GM10248 (cell line): ENCODE data around the gene SLC6A8.
"Not testable (repeated sequence)": the region's sequence is repeated elsewhere in the genome, so short reads cannot be mapped to it uniquely, and the experiment has no call there.

Source experiments
- CTCF ChIA-PET: fragments of 300-600 bp; sonication (Branson Sonifier 250); formaldehyde crosslinking; extraction: SDS; loops from one replicate; lab custom pipeline; 2021; ENCODE audit warnings: antibody characterized with exemption; lab: Yijun Ruan, JAX
- POLR2A ChIA-PET: fragments of 350-650 bp; sonication (Branson Sonifier 250); formaldehyde crosslinking; extraction: SDS; loops from one replicate; lab custom pipeline; 2020; ENCODE audit warnings: antibody characterized with exemption; lab: Yijun Ruan, JAX
- DNase-seq: peaks from one replicate; pipeline ENCODE4 v3.0.0; 2012; ENCODE audit errors: extremely low spot score
- CTCF ChIP-seq: IDR thresholded peaks from 2 replicates; pipeline ENCODE4 v1.5.1; 2012; ENCODE audit warnings: mild to moderate bottlenecking, low read depth; ENCODE audit errors: extremely low read depth, missing control alignments, control extremely low read depth

The SLC6A8 gene

GRCh38 chrX:153671589-153672530 is 15.9 kb upstream of the SLC6A8 start:
- CTCF ChIA-PET, result interaction anchor here (1.3 to 2.2 kb wide), 4 partner anchors 15 to 730 kb away, joined by 4 to 7 read pairs (median 6); partner anchors contain the start of gene SLC6A8
- TF ChIP-seq CTCF, result no peak
- POLR2A ChIA-PET, result no interaction called here
- no peak for DNase-seq

GRCh38 chrX:153672531-153673427 is 14.9 kb upstream of the SLC6A8 start:
- TF ChIP-seq CTCF, result no peak
- no peak for DNase-seq
- ChIA-PET POLR2A (no interaction called here), CTCF (no interaction called here)

- ChIA-PET CTCF (no interaction called here), POLR2A (no interaction called here)
- no peak for TF ChIP-seq CTCF
- no peak for DNase-seq
These were observed 14.1 kb upstream of the SLC6A8 start, which contains the start of gene PNCK for GRCh38 chrX:153673428-153674218. Gene PNCK, minus strand, starts transcription at chrX:153673813. Its CDS starts 737 bp downstream, at chrX:153673076.

- ChIA-PET POLR2A (no interaction called here), CTCF (no interaction called here)
- no peak for TF ChIP-seq CTCF
- DNase-seq, result no peak
These were observed 13.4 kb upstream of the SLC6A8 start for GRCh38 chrX:153674219-153674851.

- TF ChIP-seq CTCF, result no peak
These were observed 6.6 kb upstream of the SLC6A8 start for GRCh38 chrX:153681175-153681574.

GRCh38 chrX:153683486-153683885 is 4.2 kb upstream of the SLC6A8 start:
- CTCF ChIA-PET, result interaction anchor here (1.3 to 2.7 kb wide), 3 partner anchors 13 to 24 kb away, joined by 3 to 16 read pairs (median 4); no protein-coding TSS in a partner anchor
- DNase-seq, POLR2A ChIA-PET: not testable (repeated sequence)

More at GRCh38 chrX:153681175-153681574, 6.6 kb upstream of the SLC6A8 start:
- CTCF ChIA-PET, result interaction anchor here (1.4 kb wide), 2 partner anchors 13 to 14 kb away, joined by 3 to 4 read pairs; no protein-coding TSS in a partner anchor
- DNase-seq, result no peak
- POLR2A ChIA-PET, result no interaction called here
